Endothelial cell (in vitro differentiated cells): ENCODE data around the gene CHST8. TPM values are rescaled to one million over a fixed set of nuclear protein-coding genes. Genes with fewer than 3 reads are reported as not detected.

ENCODE experiments used
- DNase-seq: peaks from one replicate; pipeline ENCODE4 v3.0.0; 2021; ENCODE audit warnings: low spot score
- H3K27ac Mint-ChIP-seq: one replicate; pipeline ENCODE4 v1.8.0; 2021; ENCODE audit warnings: mixed read lengths, inconsistent platforms; ENCODE audit not compliant: unreplicated experiment
- H3K27me3 Mint-ChIP-seq: one replicate; pipeline ENCODE4 v1.8.0; 2021; ENCODE audit warnings: mild to moderate bottlenecking, moderate library complexity, mixed read lengths, inconsistent platforms; ENCODE audit not compliant: unreplicated experiment
- H3K36me3 Mint-ChIP-seq: one replicate; pipeline ENCODE4 v1.8.0; 2021; ENCODE audit warnings: mild to moderate bottlenecking, low read depth, mixed read lengths, inconsistent platforms; ENCODE audit not compliant: unreplicated experiment
- H3K4me1 Mint-ChIP-seq: one replicate; pipeline ENCODE4 v1.8.0; 2021; ENCODE audit warnings: mild to moderate bottlenecking, mixed read lengths, inconsistent platforms; ENCODE audit not compliant: unreplicated experiment
- H3K4me3 Mint-ChIP-seq: one replicate; pipeline ENCODE4 v1.8.0; 2021; ENCODE audit warnings: mild to moderate bottlenecking, mixed read lengths, inconsistent platforms; ENCODE audit not compliant: unreplicated experiment
- H3K9me3 Mint-ChIP-seq: one replicate; pipeline ENCODE4 v1.8.0; 2021; ENCODE audit warnings: mixed read lengths, inconsistent platforms; ENCODE audit not compliant: unreplicated experiment
- CTCF ChIP-seq: fragments of 200-600 bp; sonication (generic); IDR thresholded peaks from one replicate; pipeline ENCODE4 v1.5.0; 2021; ENCODE audit warnings: antibody characterized with exemption; ENCODE audit not compliant: unreplicated experiment
- total RNA-seq: library from RNA; stranded (reverse); fragmentation: NEBNext Ultra II Directional; extraction: Animal tissue kit (Norgen Biotek cat#: 25700); gene quantifications from one replicate; pipeline ENCODE4 v1.2.1, GENCODE V29; 2021; ENCODE audit not compliant: unreplicated experiment

CHST8 gene
- total RNA-seq, 1 donor from 2014 or later, result 0.54 TPM

- H3K27ac Mint-ChIP-seq, result no peak overlapping the region
Measured at GRCh38 chr19:33713194-33713593, 91.4 kb downstream of the CHST8 start.

GRCh38 chr19:33714149-33714548 lies 92.4 kb downstream of the CHST8 start:
- H3K9me3 Mint-ChIP-seq, result no peaks in the 10 kb centered on the region
- H3K4me3 Mint-ChIP-seq, result no peak overlapping the region
- TF ChIP-seq CTCF, result no peak
- H3K27ac Mint-ChIP-seq, result no peak overlapping the region
- peaks cover 3% of the 10 kb centered on the region for H3K27me3 Mint-ChIP-seq
- H3K4me1 Mint-ChIP-seq, result peaks cover 6% of the 10 kb centered on the region
- DNase-seq, result no peak
- H3K36me3 Mint-ChIP-seq, result no peaks in the 10 kb centered on the region

More at GRCh38 chr19:33713194-33713593, 91.4 kb downstream of the CHST8 start:
- H3K27me3 Mint-ChIP-seq, result peaks cover 4% of the 10 kb centered on the region
- DNase-seq, result no peak
- TF ChIP-seq CTCF, result no peak
- no peak overlapping the region for H3K4me3 Mint-ChIP-seq
- H3K36me3 Mint-ChIP-seq, result no peaks in the 10 kb centered on the region
- H3K4me1 Mint-ChIP-seq, result peaks cover 6% of the 10 kb centered on the region
- no peaks in the 10 kb centered on the region for H3K9me3 Mint-ChIP-seq

- Mint-ChIP-seq H3K27ac (no peak overlapping the region), H3K4me3 (no peak overlapping the region), H3K9me3 (no peaks in the 10 kb centered on the region), H3K4me1 (peaks cover under 1% of the 10 kb centered on the region), H3K36me3 (no peaks in the 10 kb centered on the region), H3K27me3 (peaks cover 6% of the 10 kb centered on the region)
- no peak for DNase-seq
- TF ChIP-seq CTCF, result no peak
Measured at GRCh38 chr19:33715462-33715861, 93.7 kb downstream of the CHST8 start.

- H3K4me1 Mint-ChIP-seq, result no peaks in the 10 kb centered on the region
- DNase-seq, result no peak
- no peak overlapping the region for H3K27ac Mint-ChIP-seq
- no peaks in the 10 kb centered on the region for H3K9me3 Mint-ChIP-seq
- no peak for TF ChIP-seq CTCF
- H3K4me3 Mint-ChIP-seq, result no peak overlapping the region
- peaks cover 6% of the 10 kb centered on the region for H3K36me3 Mint-ChIP-seq
- peaks cover 17% of the 10 kb centered on the region for H3K27me3 Mint-ChIP-seq
Measured at GRCh38 chr19:33717878-33718277, 96.1 kb downstream of the CHST8 start.

- DNase-seq, result no peak
- Mint-ChIP-seq H3K4me3 (no peak overlapping the region), H3K9me3 (no peaks in the 10 kb centered on the region), H3K27ac (no peak overlapping the region), H3K4me1 (no peaks in the 10 kb centered on the region), H3K36me3 (peaks cover 6% of the 10 kb centered on the region), H3K27me3 (peaks cover 19% of the 10 kb centered on the region)
- TF ChIP-seq CTCF, result no peak
Measured at GRCh38 chr19:33718651-33719254, 97.0 kb downstream of the CHST8 start.
